Measurements from ENCODE around the gene ARHGEF4.

The ARHGEF4 gene

DNA sequence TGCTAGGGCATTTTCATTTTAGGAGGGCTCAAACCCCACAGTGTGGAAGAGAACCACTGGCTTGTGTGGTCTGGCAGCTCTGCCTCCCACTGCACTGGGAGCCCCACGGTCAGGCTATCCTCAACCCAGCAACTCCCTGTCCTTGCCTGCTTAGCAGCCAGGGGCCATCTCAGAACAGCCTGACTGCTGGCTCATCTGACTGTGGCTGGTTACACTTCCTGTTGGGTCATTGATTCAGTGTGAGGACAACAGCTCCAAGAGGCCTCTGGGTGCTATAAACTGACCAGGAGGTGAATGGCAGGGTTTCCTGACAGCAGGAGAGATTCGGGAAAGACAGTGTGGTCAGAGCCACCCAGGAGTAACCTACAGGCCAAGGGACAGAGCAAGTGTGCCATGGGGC, 41.3 kb upstream of the ARHGEF4 start:
- TF ChIP-seq, protein P1, sequence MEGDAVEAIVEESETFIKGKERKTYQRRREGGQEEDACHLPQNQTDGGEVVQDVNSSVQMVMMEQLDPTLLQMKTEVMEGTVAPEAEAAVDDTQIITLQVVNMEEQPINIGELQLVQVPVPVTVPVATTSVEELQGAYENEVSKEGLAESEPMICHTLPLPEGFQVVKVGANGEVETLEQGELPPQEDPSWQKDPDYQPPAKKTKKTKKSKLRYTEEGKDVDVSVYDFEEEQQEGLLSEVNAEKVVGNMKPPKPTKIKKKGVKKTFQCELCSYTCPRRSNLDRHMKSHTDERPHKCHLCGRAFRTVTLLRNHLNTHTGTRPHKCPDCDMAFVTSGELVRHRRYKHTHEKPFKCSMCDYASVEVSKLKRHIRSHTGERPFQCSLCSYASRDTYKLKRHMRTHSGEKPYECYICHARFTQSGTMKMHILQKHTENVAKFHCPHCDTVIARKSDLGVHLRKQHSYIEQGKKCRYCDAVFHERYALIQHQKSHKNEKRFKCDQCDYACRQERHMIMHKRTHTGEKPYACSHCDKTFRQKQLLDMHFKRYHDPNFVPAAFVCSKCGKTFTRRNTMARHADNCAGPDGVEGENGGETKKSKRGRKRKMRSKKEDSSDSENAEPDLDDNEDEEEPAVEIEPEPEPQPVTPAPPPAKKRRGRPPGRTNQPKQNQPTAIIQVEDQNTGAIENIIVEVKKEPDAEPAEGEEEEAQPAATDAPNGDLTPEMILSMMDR (IDR thresholded peaks at IDR 0.05; ENCODE audit: insufficient read depth, low read depth, low read length, missing control alignments): no peak
- peak; percentile 27 for DNase-seq (ENCODE audit: low read depth)
- H3K4me3 ChIP-seq (ENCODE audit: low read length): no peak overlapping the region

DNA sequence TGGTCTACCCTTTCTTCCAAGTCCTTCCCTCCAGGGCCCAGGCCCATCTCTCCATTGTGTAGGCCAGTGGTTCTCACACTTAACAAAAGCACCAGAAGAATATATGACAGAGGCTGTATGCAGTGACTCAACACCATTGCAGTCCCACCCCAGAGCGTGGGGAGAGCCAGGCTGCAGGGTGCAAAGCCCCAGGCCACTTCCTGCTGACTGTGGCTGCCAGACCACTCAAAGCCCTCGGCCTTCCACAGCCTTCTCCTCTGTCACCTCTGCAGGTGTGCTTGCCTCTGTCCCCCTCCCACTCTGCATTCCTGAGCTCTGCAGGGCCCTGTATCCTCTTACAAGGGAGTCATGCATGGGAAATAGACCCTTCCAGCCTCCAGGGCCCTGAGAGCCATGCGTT, 40.4 kb upstream of the ARHGEF4 start:
- peak; percentile 55 for DNase-seq (ENCODE audit: low read depth)
- H3K4me3 ChIP-seq (ENCODE audit: low read length): no peak overlapping the region
- TF ChIP-seq, protein P1 (IDR thresholded peaks at IDR 0.05; ENCODE audit: insufficient read depth, low read depth, low read length, missing control alignments): no peak

DNA sequence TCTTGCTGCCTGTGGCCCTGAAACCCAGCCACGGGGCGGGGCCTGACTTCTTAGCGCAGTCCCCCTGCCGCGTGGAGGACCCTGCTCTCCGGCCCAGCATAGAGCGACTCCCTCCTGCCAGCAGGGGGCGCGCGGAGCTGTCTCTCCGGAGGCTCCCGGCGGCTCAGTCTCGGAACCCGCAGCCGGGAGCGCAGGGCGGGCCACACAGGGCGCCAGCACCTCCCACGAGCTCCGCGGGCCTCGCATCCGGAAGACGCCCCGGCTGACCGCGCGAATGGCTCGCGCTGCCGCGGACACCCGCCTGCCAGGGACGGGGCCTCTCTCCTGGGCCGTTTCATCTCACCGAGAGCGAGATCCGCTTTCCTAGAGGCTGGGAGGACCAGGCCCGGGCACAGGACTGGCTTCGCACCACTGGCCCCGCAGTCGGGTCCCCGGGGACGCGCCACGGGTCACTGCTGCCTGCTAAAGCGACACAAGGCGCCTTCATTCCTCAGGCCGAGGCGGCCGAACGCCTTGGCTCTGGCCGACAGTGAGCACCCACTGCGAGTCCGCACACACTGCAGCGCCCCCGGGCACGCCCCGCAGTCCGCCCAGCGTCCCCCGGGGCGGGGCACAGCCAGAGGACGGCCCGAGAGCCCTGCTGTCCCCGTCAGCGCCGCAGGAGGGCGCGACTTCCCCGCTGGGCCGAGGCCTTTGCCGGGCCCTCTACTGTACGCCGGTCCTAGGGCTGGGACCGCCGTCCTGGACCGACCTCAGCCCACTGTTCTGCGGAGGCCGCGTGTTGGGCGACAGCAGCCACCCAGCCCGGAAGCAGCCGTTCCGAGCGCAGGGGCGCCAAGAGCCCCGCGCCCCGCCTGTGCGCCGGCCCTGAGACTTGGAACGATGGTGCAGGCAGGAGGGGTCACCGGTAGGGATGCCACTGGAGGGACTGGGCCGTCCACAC, 39.0 kb upstream of the ARHGEF4 start:
- TF ChIP-seq, protein P1 (IDR thresholded peaks at IDR 0.05; ENCODE audit: insufficient read depth, low read depth, low read length, missing control alignments): peak; percentile 72

DNA sequence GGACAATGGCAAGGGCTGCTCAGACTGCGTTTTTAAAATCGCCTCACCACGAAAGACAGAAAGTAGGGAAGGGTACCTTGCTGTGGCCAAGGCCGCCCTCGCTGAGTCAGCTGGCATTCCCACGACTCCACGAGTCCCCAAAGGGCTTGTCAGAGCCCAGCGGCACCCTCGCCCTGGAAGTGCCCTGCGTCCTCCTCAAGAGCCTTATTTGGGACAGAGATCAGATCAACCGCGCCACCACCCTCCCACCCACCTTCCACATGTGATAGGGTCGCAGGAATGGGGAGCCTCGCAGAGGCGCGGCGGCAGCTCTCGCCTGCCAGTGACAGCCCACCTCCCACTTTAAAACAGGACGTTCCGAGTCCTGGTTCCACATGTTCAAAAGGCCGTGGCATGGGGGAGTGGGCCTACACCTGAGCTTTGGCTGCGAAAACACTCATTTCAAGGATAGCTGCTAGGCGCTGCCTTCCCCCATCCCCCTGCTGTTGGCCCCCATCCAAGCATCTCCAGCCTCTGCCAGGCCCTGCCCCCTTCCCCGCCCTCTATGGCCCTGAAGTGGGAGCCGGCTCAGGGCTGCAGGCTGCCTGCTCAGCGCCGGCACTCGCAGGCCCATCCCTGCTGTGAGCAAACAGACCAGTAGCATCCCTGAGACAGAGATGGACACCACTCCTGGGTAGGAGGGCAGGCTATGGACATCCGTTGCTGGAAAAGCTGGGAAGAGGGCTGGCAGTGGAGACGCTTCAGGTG, 38.1 kb upstream of the ARHGEF4 start:
- peak overlapping the region; percentile 69 for H3K4me3 ChIP-seq (ENCODE audit: low read length)
- DNase-seq (ENCODE audit: low read depth): peak; percentile 35
- TF ChIP-seq, protein P1 (IDR thresholded peaks at IDR 0.05; ENCODE audit: insufficient read depth, low read depth, low read length, missing control alignments): no peak

More for the DNA sequence above, 39.0 kb upstream of the ARHGEF4 start:
- H3K4me3 ChIP-seq (ENCODE audit: low read length): peak overlapping the region; percentile 69
- peak; percentile 89 for DNase-seq (ENCODE audit: low read depth)

DNA sequence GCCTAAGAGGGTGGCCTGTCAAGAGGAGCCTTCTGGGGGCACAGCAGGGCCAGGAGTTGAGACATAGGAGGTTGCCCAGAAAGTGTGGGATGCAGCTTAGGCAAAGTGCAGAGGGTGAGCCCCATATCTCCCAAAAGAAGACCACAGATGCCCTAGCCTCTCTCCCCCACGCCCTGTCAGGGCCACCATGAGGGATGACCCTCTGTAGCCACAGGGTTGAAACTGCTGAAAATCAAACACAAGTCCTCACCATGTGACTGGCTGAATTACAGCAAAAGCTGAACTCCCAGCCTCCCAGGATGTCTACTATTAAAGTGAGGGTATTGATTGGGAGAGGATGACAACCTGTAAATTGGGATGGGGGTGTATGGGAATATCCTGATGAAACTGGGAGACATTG, 37.4 kb upstream of the ARHGEF4 start:
- no peak overlapping the region for H3K4me3 ChIP-seq (ENCODE audit: low read length)
- TF ChIP-seq, protein P1 (IDR thresholded peaks at IDR 0.05; ENCODE audit: insufficient read depth, low read depth, low read length, missing control alignments): no peak
- DNase-seq (ENCODE audit: low read depth): no peak

DNA sequence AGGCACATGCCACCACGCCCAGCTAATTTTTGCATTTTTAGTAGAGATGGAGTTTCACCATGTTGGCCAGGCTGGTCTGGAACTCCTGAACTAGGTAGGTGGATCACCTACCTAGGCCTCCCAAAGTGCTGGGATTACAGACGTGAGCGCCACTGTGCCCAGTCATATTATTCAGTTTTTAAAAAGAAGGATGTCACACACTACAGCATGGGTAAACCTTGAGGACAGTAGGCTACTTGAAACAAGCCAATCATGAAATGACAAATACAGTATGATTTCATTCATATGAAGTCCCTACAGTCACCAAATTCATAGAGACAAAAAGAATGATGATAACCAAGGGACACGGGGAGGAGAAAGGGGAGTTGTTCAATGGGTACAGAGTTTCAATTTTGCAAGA, 31.1 kb upstream of the ARHGEF4 start:
- no peak for DNase-seq (ENCODE audit: low read depth)
- TF ChIP-seq, protein P1 (IDR thresholded peaks at IDR 0.05; ENCODE audit: insufficient read depth, low read depth, low read length, missing control alignments): no peak
- no peak overlapping the region for H3K4me3 ChIP-seq (ENCODE audit: low read length)
